HG02623 (cell line): ENCODE data around the gene POPDC2.
"Not testable (repeated sequence)": the region's sequence is repeated elsewhere in the genome, so short reads cannot be mapped to it uniquely, and the experiment has no call there.

Experiments used
- ATAC-seq: cut with Tn5 transposase; IDR thresholded peaks from one replicate; pipeline ENCODE4 v1.9.1; 2021; ENCODE audit warnings: moderate library complexity; ENCODE audit not compliant: unreplicated experiment

POPDC2 gene

GRCh38 chr3:119660474-119661440, at the start of gene POPDC2:
POPDC2 (minus strand) TSS chr3:119660589; CDS start chr3:119660423, 166 bp downstream.
- no peak for ATAC-seq

- ATAC-seq = no peak
Measured at GRCh38 chr3:119703820-119704531, 43.6 kb upstream of the POPDC2 start.

GRCh38 chr3:119702530-119703527, 42.4 kb upstream of the POPDC2 start, which contains the start of gene CFAP91:
CFAP91 (plus strand) TSS chr3:119703022; CDS start chr3:119703099, 77 bp downstream.
- ATAC-seq = peak; percentile 88

- no peak for ATAC-seq
Measured at GRCh38 chr3:119700920-119701734, 40.7 kb upstream of the POPDC2 start.

- ATAC-seq = no peak
Measured at GRCh38 chr3:119700269-119700919, 40.0 kb upstream of the POPDC2 start.

- peak; percentile 46 for ATAC-seq
Measured at GRCh38 chr3:119697394-119697793, 37.0 kb upstream of the POPDC2 start.

- no peak for ATAC-seq
Measured at GRCh38 chr3:119695480-119695879, 35.1 kb upstream of the POPDC2 start.

- no peak for ATAC-seq
Measured at GRCh38 chr3:119690043-119690656, 29.8 kb upstream of the POPDC2 start.

- ATAC-seq = no peak
Measured at GRCh38 chr3:119683421-119683820, 23.0 kb upstream of the POPDC2 start.

- no peak for ATAC-seq
Measured at GRCh38 chr3:119681279-119681678, 20.9 kb upstream of the POPDC2 start.

- ATAC-seq = no peak
Measured at GRCh38 chr3:119679874-119680273, 19.5 kb upstream of the POPDC2 start.

GRCh38 chr3:119678209-119678608, 17.8 kb upstream of the POPDC2 start:
- not testable (repeated sequence) for ATAC-seq

- no peak for ATAC-seq
Measured at GRCh38 chr3:119677641-119677934, 17.2 kb upstream of the POPDC2 start.

- peak; percentile 82 for ATAC-seq
Measured at GRCh38 chr3:119676771-119677640, 16.6 kb upstream of the POPDC2 start, which contains the start of gene COX17. COX17 (minus strand) TSS chr3:119677406; CDS start chr3:119677310, 96 bp downstream.

GRCh38 chr3:119676020-119676419, 15.6 kb upstream of the POPDC2 start:
- ATAC-seq = no peak

- no peak for ATAC-seq
Measured at GRCh38 chr3:119675188-119675874, 14.9 kb upstream of the POPDC2 start.

- no peak for ATAC-seq
Measured at GRCh38 chr3:119673875-119674274, 13.5 kb upstream of the POPDC2 start.
